Coronary artery (tissue), 2 donors: ENCODE data around the gene TRPM4.

Source experiments
- DNase-seq: peaks from one replicate; pipeline ENCODE4 v3.0.0-alpha.2; 2017; ENCODE audit warnings: low spot score
- H3K27ac ChIP-seq, 2 donors: fragments of 200-600 bp; sonication (generic); one replicate each; pipeline ENCODE4 v1.5.1; 2016 to 2019
- H3K4me3 ChIP-seq: fragments of 200-600 bp; sonication (generic); 2 replicates; pipeline ENCODE4 v1.5.1; 2016; ENCODE audit warnings: mild to moderate bottlenecking, moderate library complexity
- CTCF ChIP-seq: fragments of 200-600 bp; sonication (generic); IDR thresholded peaks from one replicate; pipeline ENCODE4 v1.5.1; 2019; ENCODE audit warnings: antibody characterized with exemption

Gene TRPM4

GRCh38 chr19:49243726-49244125, 86.1 kb downstream of the TRPM4 start:
- DNase-seq: no peak
- Histone ChIP-seq H3K4me3 (no peak overlapping the region), H3K27ac (no peak overlapping the region)
- no peak for TF ChIP-seq CTCF

GRCh38 chr19:49244256-49244655, 86.7 kb downstream of the TRPM4 start:
- Histone ChIP-seq H3K27ac (no peak overlapping the region), H3K4me3 (no peak overlapping the region)
- DNase-seq: no peak
- no peak for TF ChIP-seq CTCF

- TF ChIP-seq CTCF: no peak
Observed at GRCh38 chr19:49247676-49248075, 90.1 kb downstream of the TRPM4 start.

GRCh38 chr19:49249933-49250332, 92.3 kb downstream of the TRPM4 start:
- Histone ChIP-seq H3K27ac (no peak overlapping the region), H3K4me3 (no peak overlapping the region)
- DNase-seq: no peak
- TF ChIP-seq CTCF: no peak

More at GRCh38 chr19:49247676-49248075, 90.1 kb downstream of the TRPM4 start:
- Histone ChIP-seq H3K27ac (no peak overlapping the region), H3K4me3 (no peak overlapping the region)
- DNase-seq: no peak

DNA sequence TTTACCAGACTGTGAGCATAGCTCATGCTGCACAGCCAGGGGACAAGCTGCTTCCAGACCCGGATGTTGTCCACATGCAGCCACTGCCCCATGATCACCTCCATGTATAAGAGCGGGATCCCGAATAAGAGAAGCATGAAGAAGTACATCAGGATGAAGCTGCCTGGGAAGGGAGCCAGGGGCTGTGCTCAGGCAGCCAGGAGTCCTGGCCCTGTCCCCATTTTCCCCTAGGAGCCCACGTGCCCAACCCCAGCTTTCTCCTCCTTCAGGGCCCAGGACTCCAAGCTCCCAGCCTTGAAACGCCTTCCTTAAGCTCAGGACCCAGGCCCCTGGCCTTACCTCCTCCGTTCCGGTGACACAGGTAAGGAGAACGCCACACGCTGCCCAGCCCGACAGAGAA, 98.1 kb downstream of the TRPM4 start:
- DNase-seq: no peak
- no peak overlapping the region for H3K27ac ChIP-seq
- TF ChIP-seq CTCF: no peak
- H3K4me3 ChIP-seq: no peak overlapping the region

GRCh38 chr19:49256691-49257090, 99.1 kb downstream of the TRPM4 start:
- Histone ChIP-seq H3K27ac (no peak overlapping the region), H3K4me3 (no peak overlapping the region)
- TF ChIP-seq CTCF: no peak
- no peak for DNase-seq
